IgD-negative memory B cell (primary cell): ENCODE results near the gene DBI. TPM values are rescaled to one million over a fixed set of nuclear protein-coding genes. Genes with fewer than 3 reads are reported as not detected.

Experiments used
- polyA plus RNA-seq: library from polyadenylated mRNA; unstranded; fragments of 300-500 nt; fragmentation: Illumina TruSeq; gene quantifications from one replicate; pipeline ENCODE4 v1.2.3, GENCODE V29; 2021

DBI gene
- polyA plus RNA-seq, 1 donor from 2014 or later = 298 TPM

Other genes starting within 250 kb of the DBI start
- gene C1QL2, start 208.2 kb upstream of the DBI start, polyA plus RNA-seq = not detected
- 1.2 TPM for gene STEAP3, start 143.1 kb upstream of the DBI start, polyA plus RNA-seq
- 19.5 TPM for gene C2orf76, start 143 bp upstream of the DBI start, polyA plus RNA-seq
- gene TMEM37, start 64.9 kb downstream of the DBI start, polyA plus RNA-seq = not detected
- gene SCTR, start 157.5 kb downstream of the DBI start, polyA plus RNA-seq = not detected
- gene CFAP221, start 177.5 kb downstream of the DBI start, polyA plus RNA-seq = not detected